DMS53 (cell line): ENCODE results near the gene PKDREJ.
A peak's percentile ranks its signal among the peaks of the same experiment; 100 is the strongest.
"Not testable (repeated sequence)": the region's sequence is repeated elsewhere in the genome, so short reads cannot be mapped to it uniquely, and the experiment has no call there.

ENCODE experiments used
- DNase-seq: peaks from one replicate; lab custom pipeline; 2025; lab: John Stamatoyannopoulos, UW

Gene PKDREJ

GRCh38 chr22:46264520-46264919 lies 1.4 kb upstream of the PKDREJ start:
- not testable (repeated sequence) for DNase-seq

GRCh38 chr22:46262449-46263215 lies 511 bp downstream of the PKDREJ start:
- DNase-seq = peak; percentile 94

- no peak for DNase-seq
These were observed 3.1 kb downstream of the PKDREJ start for GRCh38 chr22:46260038-46260437.

GRCh38 chr22:46259374-46259773 lies 3.8 kb downstream of the PKDREJ start:
- DNase-seq = no peak

- DNase-seq = no peak
These were observed 6.7 kb downstream of the PKDREJ start for GRCh38 chr22:46256358-46256958.

- no peak for DNase-seq
These were observed 11.2 kb downstream of the PKDREJ start for GRCh38 chr22:46251816-46252380.

GRCh38 chr22:46251266-46251665 lies 11.9 kb downstream of the PKDREJ start:
- DNase-seq = peak; percentile 29

- peak; percentile 48 for DNase-seq
These were observed 12.4 kb downstream of the PKDREJ start for GRCh38 chr22:46250783-46251125.

GRCh38 chr22:46250035-46250782 lies 12.9 kb downstream of the PKDREJ start, which contains the start of gene CDPF1:
Gene CDPF1, minus strand, starts transcription at chr22:46250293. Its CDS starts 2,009 bp downstream, at chr22:46248284.
- peak; percentile 95 for DNase-seq

- no peak for DNase-seq
These were observed 15.6 kb downstream of the PKDREJ start for GRCh38 chr22:46247443-46247975.

- DNase-seq = no peak
These were observed 17.0 kb downstream of the PKDREJ start for GRCh38 chr22:46246178-46246577.

GRCh38 chr22:46245511-46245910 lies 17.6 kb downstream of the PKDREJ start:
- peak; percentile 34 for DNase-seq

- no peak for DNase-seq
These were observed 18.4 kb downstream of the PKDREJ start for GRCh38 chr22:46244771-46245170.

- no peak for DNase-seq
These were observed 21.1 kb downstream of the PKDREJ start for GRCh38 chr22:46242076-46242475.

GRCh38 chr22:46241396-46242007 lies 21.6 kb downstream of the PKDREJ start:
- DNase-seq = no peak

- DNase-seq = no peak
These were observed 22.2 kb downstream of the PKDREJ start for GRCh38 chr22:46240907-46241306.

GRCh38 chr22:46240506-46240905 lies 22.6 kb downstream of the PKDREJ start:
- DNase-seq = no peak

- DNase-seq = no peak
These were observed 23.1 kb downstream of the PKDREJ start for GRCh38 chr22:46240073-46240472.

GRCh38 chr22:46239261-46240048 lies 23.7 kb downstream of the PKDREJ start:
- no peak for DNase-seq

- no peak for DNase-seq
These were observed 24.6 kb downstream of the PKDREJ start for GRCh38 chr22:46238541-46238940.
